ENCODE data around the gene NPFFR2. TPM values are rescaled to one million over a fixed set of nuclear protein-coding genes. Genes with fewer than 3 reads are reported as not detected.

The NPFFR2 gene
- total RNA-seq, 3 donors from 2014 or later, result 0.29 TPM; not detected in 2

- Histone ChIP-seq H3K4me3 (no peak overlapping the region), H3K4me1 (no peaks in the 10 kb centered on the region), H3K36me3 (no peaks in the 10 kb centered on the region), H3K9me3 (no peaks in the 10 kb centered on the region), H3K27ac (no peak overlapping the region), H3K27me3 (no peaks in the 10 kb centered on the region)
- intact Hi-C loops (cut with DNase I; ENCODE audit: low total_unique reads), result no loop called here
- TF ChIP-seq CTCF (IDR thresholded peaks at IDR 0.05), result no peak
- TF ChIP-seq POLR2AphosphoS5 (IDR thresholded peaks at IDR 0.05), result no peak
- TF ChIP-seq POLR2A (IDR thresholded peaks at IDR 0.05), result no peak
- DNase-seq (ENCODE audit: low spot score in 2 of 2), result no peak
Observed at GRCh38 chr4:72063726-72064125, 31.9 kb downstream of the NPFFR2 start.

- Histone ChIP-seq H3K4me3 (no peak overlapping the region), H3K9me3 (no peaks in the 10 kb centered on the region), H3K27me3 (no peaks in the 10 kb centered on the region), H3K36me3 (no peaks in the 10 kb centered on the region), H3K27ac (no peak overlapping the region), H3K4me1 (no peaks in the 10 kb centered on the region)
- intact Hi-C loops (cut with DNase I; ENCODE audit: low total_unique reads), result no loop called here
- TF ChIP-seq CTCF (IDR thresholded peaks at IDR 0.05) (no peak), POLR2AphosphoS5 (IDR thresholded peaks at IDR 0.05) (no peak), POLR2A (IDR thresholded peaks at IDR 0.05) (no peak)
- DNase-seq (ENCODE audit: low spot score in 2 of 2), result no peak
Observed at GRCh38 chr4:72067051-72067450, 35.3 kb downstream of the NPFFR2 start.

- Histone ChIP-seq H3K27me3 (no peaks in the 10 kb centered on the region), H3K4me1 (no peaks in the 10 kb centered on the region), H3K27ac (no peak overlapping the region), H3K9me3 (no peaks in the 10 kb centered on the region), H3K4me3 (no peak overlapping the region), H3K36me3 (no peaks in the 10 kb centered on the region)
- TF ChIP-seq POLR2A (IDR thresholded peaks at IDR 0.05), result no peak
- TF ChIP-seq POLR2AphosphoS5 (IDR thresholded peaks at IDR 0.05), result no peak
- no peak for TF ChIP-seq CTCF (IDR thresholded peaks at IDR 0.05)
- no peak for DNase-seq (ENCODE audit: low spot score in 2 of 2)
- intact Hi-C loops (cut with DNase I; ENCODE audit: low total_unique reads), result no loop called here
Observed at GRCh38 chr4:72073816-72074215, 42.0 kb downstream of the NPFFR2 start.

- Histone ChIP-seq H3K27me3 (no peaks in the 10 kb centered on the region), H3K4me3 (no peak overlapping the region), H3K36me3 (no peaks in the 10 kb centered on the region), H3K27ac (no peak overlapping the region), H3K9me3 (no peaks in the 10 kb centered on the region), H3K4me1 (no peaks in the 10 kb centered on the region)
- intact Hi-C loops (cut with DNase I; ENCODE audit: low total_unique reads), result no loop called here
- TF ChIP-seq CTCF (IDR thresholded peaks at IDR 0.05) (no peak), POLR2AphosphoS5 (IDR thresholded peaks at IDR 0.05) (no peak), POLR2A (IDR thresholded peaks at IDR 0.05) (no peak)
- DNase-seq (ENCODE audit: low spot score in 2 of 2), result no peak
Observed at GRCh38 chr4:72076562-72076961, 44.8 kb downstream of the NPFFR2 start.

GRCh38 chr4:72077346-72077745 is 45.5 kb downstream of the NPFFR2 start:
- Histone ChIP-seq H3K27ac (no peak overlapping the region), H3K36me3 (no peaks in the 10 kb centered on the region), H3K4me3 (no peak overlapping the region), H3K27me3 (no peaks in the 10 kb centered on the region), H3K9me3 (no peaks in the 10 kb centered on the region), H3K4me1 (no peaks in the 10 kb centered on the region)
- intact Hi-C loops (cut with DNase I; ENCODE audit: low total_unique reads), result no loop called here
- TF ChIP-seq POLR2AphosphoS5 (IDR thresholded peaks at IDR 0.05) (no peak), POLR2A (IDR thresholded peaks at IDR 0.05) (no peak), CTCF (IDR thresholded peaks at IDR 0.05) (no peak)
- no peak for DNase-seq (ENCODE audit: low spot score in 2 of 2)

All from breast epithelium (tissue), 4 donors.